GM21526 (cell line): ENCODE data around the gene SMIM21.

Experiments
- ATAC-seq: cut with Tn5 transposase; IDR thresholded peaks from one replicate; pipeline ENCODE4 v1.9.1; 2021; ENCODE audit warnings: moderate library complexity; ENCODE audit not compliant: unreplicated experiment, low FRiP score

The SMIM21 gene

DNA sequence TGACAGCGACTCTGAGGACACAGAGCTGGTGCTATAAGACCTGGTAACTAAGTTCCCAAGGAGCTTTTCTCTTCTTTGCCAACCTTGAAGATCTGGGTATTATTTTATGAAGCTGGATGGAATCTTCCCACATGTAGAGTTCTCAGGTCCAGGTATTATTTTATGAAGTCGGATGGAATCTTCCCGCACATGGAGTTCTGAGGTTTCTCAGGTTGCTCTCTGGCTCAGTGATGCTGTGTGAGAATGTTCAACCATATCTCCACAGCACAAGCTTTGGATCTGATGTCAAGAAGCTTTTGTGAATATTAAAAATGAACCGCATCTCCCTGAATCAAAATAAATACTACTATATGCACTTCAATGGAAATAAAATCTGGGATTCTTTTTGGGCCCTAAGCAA is at the start of gene SMIM21:
Gene SMIM21, minus strand, starts transcription at position 101 of the 400 bp plus-strand sequence. CDS start 140 bp downstream, outside the sequence.
- ATAC-seq, result no peak

DNA sequence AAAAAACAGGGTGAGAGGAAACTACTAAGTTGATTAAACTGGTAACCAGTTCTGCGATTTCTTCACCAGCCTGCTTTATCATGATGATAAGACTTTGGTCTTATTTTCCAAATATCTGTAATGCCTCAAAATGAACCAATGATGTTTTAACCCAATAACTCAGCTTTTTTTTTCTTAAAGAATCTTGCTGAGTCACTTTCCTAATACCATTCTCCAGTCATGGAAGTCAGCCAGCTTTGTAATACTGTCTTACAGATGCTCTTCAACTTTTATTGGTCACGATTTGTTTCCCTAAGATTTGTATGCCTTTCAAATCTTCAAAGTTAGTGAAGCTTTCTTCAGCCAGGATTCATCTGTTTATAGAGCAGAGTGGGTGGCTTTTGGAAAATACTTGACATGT is 47.7 kb upstream of the SMIM21 start:
- ATAC-seq, result no peak

- no peak for ATAC-seq
Observed at GRCh38 chr18:75474332-75474731, 46.8 kb upstream of the SMIM21 start.

- no peak for ATAC-seq
Observed at GRCh38 chr18:75473316-75473715, 45.8 kb upstream of the SMIM21 start.

DNA sequence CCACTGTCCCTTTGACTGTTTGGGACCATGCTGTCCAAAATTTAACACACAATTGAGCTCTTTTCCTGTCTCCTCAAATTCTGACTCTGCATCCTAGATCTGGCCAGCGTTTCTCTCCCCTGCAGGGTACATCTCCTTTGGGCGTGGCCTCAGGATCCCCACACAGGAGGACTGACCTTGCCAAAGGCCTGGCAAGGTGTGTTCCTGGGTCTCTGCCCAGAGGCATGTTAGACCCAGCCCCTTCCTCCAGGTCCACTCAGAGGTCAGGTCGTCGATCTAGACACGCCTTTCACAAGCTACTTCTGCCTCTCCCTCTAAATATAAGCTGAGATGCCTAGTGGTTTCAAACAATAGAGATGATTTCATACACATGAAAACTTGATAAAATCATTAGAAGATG is 45.4 kb upstream of the SMIM21 start:
- no peak for ATAC-seq

DNA sequence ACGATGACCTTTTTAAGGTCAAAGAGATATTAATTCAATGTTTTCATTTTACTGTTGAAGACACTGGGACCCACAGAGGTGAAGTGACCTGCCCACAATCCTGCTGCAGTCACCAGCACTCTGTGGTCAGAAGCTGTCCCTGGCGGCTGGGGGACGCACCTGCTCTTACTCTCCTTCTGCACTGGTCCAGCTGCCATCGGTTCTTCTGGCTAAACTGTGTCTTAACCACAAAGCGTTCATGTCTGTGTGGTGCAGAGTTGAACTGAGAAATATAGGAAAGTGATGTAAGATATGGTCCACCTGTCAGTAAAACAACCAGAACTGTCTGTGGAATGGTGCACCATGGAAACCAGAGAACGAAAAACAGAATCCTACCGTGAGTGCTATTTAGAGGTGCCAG is 44.9 kb upstream of the SMIM21 start:
- ATAC-seq, result no peak

- no peak for ATAC-seq
Observed at GRCh38 chr18:75471850-75472249, 44.3 kb upstream of the SMIM21 start.

- no peak for ATAC-seq
Observed at GRCh38 chr18:75467851-75468250, 40.3 kb upstream of the SMIM21 start.

GRCh38 chr18:75467281-75467795 is 39.8 kb upstream of the SMIM21 start:
- no peak for ATAC-seq

- ATAC-seq, result no peak
Observed at GRCh38 chr18:75464356-75464755, 36.9 kb upstream of the SMIM21 start.

- no peak for ATAC-seq
Observed at GRCh38 chr18:75462178-75462832, 34.8 kb upstream of the SMIM21 start.

- ATAC-seq, result no peak
Observed at GRCh38 chr18:75456199-75456631, 28.7 kb upstream of the SMIM21 start.

GRCh38 chr18:75455249-75456198 is 28.0 kb upstream of the SMIM21 start:
- ATAC-seq, result no peak

GRCh38 chr18:75454022-75454795 is 26.7 kb upstream of the SMIM21 start:
- ATAC-seq, result no peak

DNA sequence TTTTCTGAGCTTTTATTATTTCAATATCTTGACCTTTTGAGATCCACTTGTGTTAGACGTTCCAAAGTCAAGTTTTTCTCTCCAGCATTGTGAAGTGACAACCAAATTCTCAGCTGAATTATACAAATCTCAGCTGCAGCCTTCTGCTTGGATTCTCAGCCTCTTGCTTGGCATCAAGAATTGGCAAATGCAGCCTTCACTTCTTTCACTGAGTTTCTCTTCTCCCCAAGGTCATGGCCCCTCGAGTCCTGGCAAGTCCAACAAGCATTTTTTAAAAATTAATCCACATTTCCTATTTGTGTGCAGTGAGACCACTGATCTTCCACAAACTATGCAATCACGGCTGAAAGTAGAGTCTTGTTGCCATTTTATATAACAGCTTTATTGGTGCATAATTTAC is 23.4 kb upstream of the SMIM21 start:
- no peak for ATAC-seq

DNA sequence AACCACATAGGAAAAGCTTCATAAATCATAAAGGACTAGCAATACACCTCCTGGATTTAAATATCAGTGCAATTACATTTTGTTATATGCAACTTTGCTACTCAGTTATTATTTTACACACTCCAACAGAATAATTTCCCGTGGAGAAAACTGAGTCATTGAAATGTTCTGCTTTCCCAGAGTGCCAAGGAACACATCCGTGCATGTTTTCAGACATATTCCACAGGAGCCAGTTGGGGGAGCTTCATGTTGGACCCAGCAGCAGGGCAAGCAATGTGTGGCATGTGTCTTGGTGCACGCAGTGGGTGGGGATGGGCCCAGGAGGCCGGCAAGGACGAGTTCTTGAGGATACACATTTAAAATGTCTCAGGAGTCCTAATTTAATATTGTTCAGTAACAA is 14.4 kb upstream of the SMIM21 start:
- ATAC-seq, result no peak

DNA sequence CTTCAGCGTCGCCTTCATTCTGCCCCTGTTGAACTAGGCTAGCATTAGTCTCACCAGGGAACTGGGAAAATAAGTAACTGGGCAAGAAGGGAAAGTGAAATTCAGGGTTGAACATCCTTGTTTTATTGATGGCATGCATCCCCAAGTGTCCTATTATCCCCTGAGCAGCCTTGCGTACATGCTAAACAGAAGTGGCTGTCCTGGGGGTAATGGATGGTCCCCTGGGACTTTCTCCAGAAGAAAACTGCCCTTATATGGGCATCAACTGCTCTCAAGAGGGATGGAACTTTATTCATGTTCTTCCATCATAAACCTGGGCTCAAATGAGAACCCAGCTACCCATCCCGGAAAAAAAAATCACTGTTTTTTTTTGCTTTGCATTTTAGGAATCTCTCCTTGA is 11.8 kb upstream of the SMIM21 start:
- ATAC-seq, result no peak

- no peak for ATAC-seq
Observed at GRCh38 chr18:75438891-75439290, 11.4 kb upstream of the SMIM21 start.

DNA sequence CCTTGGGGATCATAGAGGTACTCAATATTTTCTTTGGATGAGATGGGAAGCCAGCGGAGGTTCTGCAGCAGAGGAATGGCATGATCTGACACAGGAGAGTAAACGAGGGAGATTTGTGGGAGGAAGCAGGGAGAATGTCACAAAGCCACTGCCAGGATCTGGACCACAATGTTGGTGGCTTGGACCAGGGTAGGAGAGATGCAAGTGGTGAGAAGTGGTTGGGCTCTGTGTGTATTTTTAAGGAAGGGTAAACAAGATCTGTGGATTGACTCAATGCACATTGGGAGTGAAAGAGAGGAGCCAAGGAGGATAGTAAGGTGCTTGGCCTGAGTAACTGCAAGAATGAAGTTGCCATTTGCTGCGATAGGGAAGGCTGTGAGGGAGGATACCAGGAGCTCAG is 10.5 kb upstream of the SMIM21 start:
- ATAC-seq, result no peak

DNA sequence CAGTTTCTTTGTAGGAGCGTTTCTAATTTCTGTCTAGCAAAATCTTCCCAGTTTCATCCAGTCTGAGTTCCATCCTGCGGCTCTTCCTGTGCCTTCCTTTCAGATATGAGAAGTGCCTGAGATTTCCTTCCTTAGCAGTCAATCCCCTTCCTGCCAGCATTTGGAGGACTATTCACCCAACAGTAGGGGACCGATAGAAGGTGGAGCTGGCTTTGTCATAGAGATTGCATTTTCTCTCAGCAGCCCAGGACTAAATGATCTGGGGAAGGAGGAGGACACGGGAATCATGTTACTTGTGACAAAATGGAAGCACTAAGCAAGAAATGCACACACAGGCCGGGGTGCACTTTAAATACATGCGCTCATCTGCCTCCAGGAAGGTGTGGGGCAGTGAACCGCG is 5.6 kb upstream of the SMIM21 start:
- no peak for ATAC-seq

- ATAC-seq, result no peak
Observed at GRCh38 chr18:75429975-75430374, 2.5 kb upstream of the SMIM21 start.
